ENCODE data around the gene RGS7BP. TPM values are rescaled to one million over a fixed set of nuclear protein-coding genes. Genes with fewer than 3 reads are reported as not detected.

Gene RGS7BP
- total RNA-seq, 1 donor from 2014 or later, result 0.43 TPM

DNA sequence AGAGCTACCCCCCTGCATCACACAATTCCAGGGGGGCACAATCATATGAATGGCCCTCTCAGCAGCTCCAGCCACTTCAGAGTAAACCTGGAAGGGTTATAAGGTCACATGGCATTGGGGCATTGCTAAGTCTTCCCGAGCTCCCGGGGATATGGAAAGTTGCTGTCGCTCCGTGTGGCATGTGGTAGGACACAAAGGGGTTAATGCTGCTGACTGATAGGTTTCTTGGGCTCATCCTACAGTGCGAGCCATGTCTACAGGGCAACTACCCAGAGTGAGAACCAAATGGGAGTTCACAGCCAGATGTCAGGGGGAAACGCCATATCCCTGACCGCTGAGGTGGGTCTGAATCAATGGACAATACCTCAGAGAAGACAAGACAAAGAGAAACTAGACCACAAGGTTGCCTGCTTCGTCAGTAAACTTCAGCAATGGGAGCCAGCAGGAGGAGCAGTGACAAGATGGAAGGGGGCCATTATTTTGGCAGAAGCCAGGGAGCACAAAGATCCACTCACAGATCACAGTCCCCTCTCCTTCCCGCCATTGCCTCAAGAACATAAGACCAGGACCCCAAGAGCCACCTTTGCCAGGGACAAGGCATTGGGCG is 132.1 kb downstream of the RGS7BP start:
- H3K4me2 ChIP-seq, result no peak overlapping the region
- H3K9me3 Mint-ChIP-seq, result no peaks in the 10 kb centered on the region
- peak overlapping the region; percentile 98 for H2AFZ ChIP-seq (replicated peaks)
- no peaks in the 10 kb centered on the region for H3K27me3 ChIP-seq
- no peaks in the 10 kb centered on the region for H4K20me1 ChIP-seq (ENCODE audit: low read depth)
- no peak overlapping the region for H3K4me3 Mint-ChIP-seq
- H3F3A ChIP-seq (ENCODE audit: low read depth), result no peaks in the 10 kb centered on the region
- peaks cover 4% of the 10 kb centered on the region for H3K4me1 Mint-ChIP-seq
- no peak overlapping the region for H3K27ac ChIP-seq
- no peak overlapping the region for H3K27ac Mint-ChIP-seq
- no peak overlapping the region for H3K4me3 ChIP-seq
- no peak overlapping the region for H3K9ac ChIP-seq
- TF ChIP-seq EZH2 (IDR thresholded peaks at IDR 0.05), result no peak
- peak; percentile 33 for TF ChIP-seq CTCF (IDR thresholded peaks at IDR 0.05)
- no peak for TF ChIP-seq EZH2phosphoT487 (IDR thresholded peaks at IDR 0.05)
- H3K27me3 Mint-ChIP-seq (ENCODE audit: insufficient read depth, low read depth), result peaks cover 2% of the 10 kb centered on the region
- H3K36me3 Mint-ChIP-seq, result no peaks in the 10 kb centered on the region
- H3K4me1 ChIP-seq, result peaks cover 7% of the 10 kb centered on the region
- no peaks in the 10 kb centered on the region for H3K36me3 ChIP-seq
- peak; percentile 38 for DNase-seq (ENCODE audit: low spot score)
- no peaks in the 10 kb centered on the region for H3K79me2 ChIP-seq (ENCODE audit: low read depth)
- H3K9me3 ChIP-seq (ENCODE audit: low read depth), result no peaks in the 10 kb centered on the region

- Histone ChIP-seq H3F3A (ENCODE audit: low read depth) (no peaks in the 10 kb centered on the region), H3K9me3 (ENCODE audit: low read depth) (no peaks in the 10 kb centered on the region), H3K36me3 (no peaks in the 10 kb centered on the region), H3K27me3 (no peaks in the 10 kb centered on the region), H3K9ac (no peak overlapping the region), H3K4me2 (no peak overlapping the region), H3K4me1 (no peaks in the 10 kb centered on the region), H2AFZ (replicated peaks) (no peak overlapping the region), H3K4me3 (no peak overlapping the region), H3K27ac (no peak overlapping the region), H4K20me1 (ENCODE audit: low read depth) (no peaks in the 10 kb centered on the region), H3K79me2 (ENCODE audit: low read depth) (no peaks in the 10 kb centered on the region)
- H3K27me3 Mint-ChIP-seq (ENCODE audit: insufficient read depth, low read depth), result no peaks in the 10 kb centered on the region
- no peaks in the 10 kb centered on the region for H3K36me3 Mint-ChIP-seq
- TF ChIP-seq EZH2phosphoT487 (IDR thresholded peaks at IDR 0.05) (no peak), EZH2 (IDR thresholded peaks at IDR 0.05) (no peak), CTCF (IDR thresholded peaks at IDR 0.05) (no peak)
- no peak overlapping the region for H3K27ac Mint-ChIP-seq
- H3K4me3 Mint-ChIP-seq, result no peak overlapping the region
- no peak for DNase-seq (ENCODE audit: low spot score)
- no peaks in the 10 kb centered on the region for H3K9me3 Mint-ChIP-seq
- H3K4me1 Mint-ChIP-seq, result no peaks in the 10 kb centered on the region
Observed at GRCh38 chr5:64644831-64645230, 139.0 kb downstream of the RGS7BP start.

DNA sequence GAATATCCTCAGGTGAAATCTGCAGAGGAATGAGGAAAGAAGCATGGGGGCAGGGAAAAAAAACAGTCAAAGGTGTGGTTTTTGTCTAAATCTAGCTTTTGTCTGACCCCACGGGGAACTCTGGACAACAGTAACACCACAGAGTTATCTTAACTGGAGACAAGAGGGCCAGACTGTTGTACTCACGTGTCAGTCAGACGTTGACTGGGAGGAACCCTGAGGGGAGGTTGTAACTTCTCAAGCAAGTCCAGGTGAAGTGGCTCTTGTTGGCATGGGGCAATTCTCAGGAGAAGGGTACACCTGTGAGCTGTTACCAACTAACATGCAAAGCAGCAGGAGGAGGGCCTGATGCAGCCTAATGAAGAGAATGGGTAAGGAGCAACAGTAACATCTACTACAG is 140.4 kb downstream of the RGS7BP start:
- H3K27ac ChIP-seq, result no peak overlapping the region
- H2AFZ ChIP-seq (replicated peaks), result peak overlapping the region; percentile 63
- DNase-seq (ENCODE audit: low spot score), result no peak
- no peaks in the 10 kb centered on the region for H3K36me3 ChIP-seq
- TF ChIP-seq EZH2 (IDR thresholded peaks at IDR 0.05) (no peak), EZH2phosphoT487 (IDR thresholded peaks at IDR 0.05) (no peak), CTCF (IDR thresholded peaks at IDR 0.05) (no peak)
- no peak overlapping the region for H3K4me3 Mint-ChIP-seq
- no peaks in the 10 kb centered on the region for H3K9me3 Mint-ChIP-seq
- H3K4me3 ChIP-seq, result no peak overlapping the region
- no peak overlapping the region for H3K4me2 ChIP-seq
- no peaks in the 10 kb centered on the region for H3K4me1 ChIP-seq
- no peaks in the 10 kb centered on the region for H3K36me3 Mint-ChIP-seq
- H3K4me1 Mint-ChIP-seq, result no peaks in the 10 kb centered on the region
- no peak overlapping the region for H3K9ac ChIP-seq
- no peaks in the 10 kb centered on the region for H3K9me3 ChIP-seq (ENCODE audit: low read depth)
- H3K27ac Mint-ChIP-seq, result no peak overlapping the region
- H3F3A ChIP-seq (ENCODE audit: low read depth), result no peaks in the 10 kb centered on the region
- no peaks in the 10 kb centered on the region for H4K20me1 ChIP-seq (ENCODE audit: low read depth)
- no peaks in the 10 kb centered on the region for H3K27me3 ChIP-seq
- no peaks in the 10 kb centered on the region for H3K79me2 ChIP-seq (ENCODE audit: low read depth)
- H3K27me3 Mint-ChIP-seq (ENCODE audit: insufficient read depth, low read depth), result no peaks in the 10 kb centered on the region
